Neuronal stem cell (in vitro differentiated cells): ENCODE measurements around the gene CRTC2.
"Not testable (repeated sequence)": the region's sequence is repeated elsewhere in the genome, so short reads cannot be mapped to it uniquely, and the experiment has no call there.

ENCODE experiments used
- DNase-seq: peaks from one replicate; pipeline ENCODE4 v3.0.0-alpha.2; 2013; ENCODE audit warnings: low spot score
- H2AFZ ChIP-seq: one replicate; pipeline ENCODE4 v1.6.1; 2013; ENCODE audit warnings: mild to moderate bottlenecking, low read length, inconsistent platforms
- H2AK5ac ChIP-seq: 2 replicates; pipeline ENCODE4 v1.6.1; 2013; ENCODE audit warnings: low read depth, mild to moderate bottlenecking, inconsistent platforms, low read length, moderate library complexity, mixed read lengths
- H2BK120ac ChIP-seq: 2 replicates; pipeline ENCODE4 v1.6.1; 2013; ENCODE audit warnings: low read depth, mild to moderate bottlenecking, inconsistent platforms, low read length, moderate library complexity, mixed read lengths
- H2BK12ac ChIP-seq: one replicate; pipeline ENCODE4 v1.6.1; 2013; ENCODE audit warnings: low read length, inconsistent platforms
- H2BK15ac ChIP-seq: 2 replicates; pipeline ENCODE4 v1.6.1; 2013; ENCODE audit warnings: mild to moderate bottlenecking, low read length, inconsistent platforms, mixed read lengths
- H2BK5ac ChIP-seq: one replicate; pipeline ENCODE4 v1.6.1; 2013; ENCODE audit warnings: inconsistent platforms, mild to moderate bottlenecking, low read length, moderate library complexity
- H3K14ac ChIP-seq: one replicate; pipeline ENCODE4 v1.6.1; 2013; ENCODE audit warnings: low read length, inconsistent platforms
- H3K18ac ChIP-seq: 2 replicates; pipeline ENCODE4 v1.6.1; 2013; ENCODE audit warnings: low read length, inconsistent platforms
- H3K23ac ChIP-seq: 2 replicates; pipeline ENCODE4 v1.6.1; 2013; ENCODE audit warnings: low read depth, mild to moderate bottlenecking, mixed read lengths, low read length, inconsistent platforms; ENCODE audit not compliant: poor library complexity
- H3K27ac ChIP-seq: replicated peaks from 3 replicates; pipeline ENCODE4 v1.5.1; 2013; ENCODE audit warnings: low read length, inconsistent platforms
- H3K27me3 ChIP-seq, 3 experiments: 2 replicates each; pipeline ENCODE4 v1.6.1; 2013; ENCODE audit warnings: low read length in 3 of 3, mild to moderate bottlenecking in 2 of 3, inconsistent platforms in 1 of 3, low read depth in 1 of 3, mixed read lengths in 1 of 3, moderate library complexity in 1 of 3; ENCODE audit not compliant: control insufficient read depth in 3 of 3, insufficient read depth in 3 of 3
- H3K36me3 ChIP-seq, 2 donors: replicated peaks in 1 of 2; 2 replicates each; pipeline ENCODE4 v1.6.1; 2013; ENCODE audit warnings: low read length in 2 of 2; ENCODE audit not compliant: control insufficient read depth in 2 of 2, insufficient read depth in 2 of 2
- H3K4ac ChIP-seq: 2 replicates; pipeline ENCODE4 v1.6.1; 2013; ENCODE audit warnings: inconsistent platforms, mild to moderate bottlenecking, low read length, moderate library complexity
- H3K4me1 ChIP-seq, 2 donors: 1 replicate in 1 of 2; 2 replicates in 1 of 2; pipeline ENCODE4 v1.6.1; 2013; ENCODE audit warnings: low read length in 2 of 2, low read depth in 1 of 2; ENCODE audit not compliant: control insufficient read depth in 2 of 2, insufficient read depth in 1 of 2
- H3K4me2 ChIP-seq: one replicate; pipeline ENCODE4 v1.6.1; 2013; ENCODE audit warnings: mild to moderate bottlenecking, low read length, inconsistent platforms; ENCODE audit not compliant: insufficient read depth, poor library complexity, severe bottlenecking
- H3K4me3 ChIP-seq, 2 donors: 2 replicates each; pipeline ENCODE4 v1.5.1; 2013; ENCODE audit warnings: low read length in 2 of 2, mild to moderate bottlenecking in 2 of 2, inconsistent platforms in 1 of 2, moderate library complexity in 1 of 2
- H3K79me1 ChIP-seq: one replicate; pipeline ENCODE4 v1.6.1; 2013; ENCODE audit warnings: low read depth, mild to moderate bottlenecking, inconsistent platforms, low read length, moderate library complexity
- H3K9ac ChIP-seq: one replicate; pipeline ENCODE4 v1.6.1; 2013; ENCODE audit warnings: mild to moderate bottlenecking, low read depth, low read length, inconsistent platforms; ENCODE audit not compliant: poor library complexity
- H3K9me3 ChIP-seq, 2 donors: replicated peaks in 1 of 2; 2 replicates each; pipeline versions ENCODE3 to v1.6.1; 2013; ENCODE audit warnings: low read length in 2 of 2, mild to moderate bottlenecking in 2 of 2, inconsistent platforms in 1 of 2, low read depth in 1 of 2, mixed read lengths in 1 of 2, moderate library complexity in 1 of 2; ENCODE audit not compliant: control insufficient read depth in 2 of 2, insufficient read depth in 1 of 2
- H4K8ac ChIP-seq: one replicate; pipeline ENCODE4 v1.6.1; 2013; ENCODE audit warnings: low read depth, mild to moderate bottlenecking, inconsistent platforms, low read length, moderate library complexity
- H4K91ac ChIP-seq: one replicate; pipeline ENCODE4 v1.6.1; 2013; ENCODE audit warnings: low read length, low read depth, mild to moderate bottlenecking, inconsistent platforms; ENCODE audit not compliant: poor library complexity
- WGBS, 2 donors: extraction: QIAGEN DNeasy Blood & Tissue Kit; methylation state at CpG; one replicate each; pipeline ENCODE4 v1.1.7; 2013; ENCODE audit warnings: missing lambda C conversion rate in 2 of 2, mixed read lengths in 1 of 2; ENCODE audit not compliant: insufficient read length in 2 of 2, insufficient replicate concordance in 1 of 2; ENCODE audit errors: extremely low coverage in 2 of 2; 5-methylcytosine and 5-hydroxymethylcytosine counted together

CRTC2 gene

GRCh38 chr1:153906396-153906795, 52.0 kb downstream of the CRTC2 start:
- Histone ChIP-seq H3K4me3 (no peak overlapping the region), H3K14ac (no peak overlapping the region), H3K23ac (no peak overlapping the region), H2AK5ac (no peak overlapping the region), H3K4ac (no peak overlapping the region), H3K18ac (no peak overlapping the region), H3K27me3 (no peaks in the 10 kb centered on the region), H4K8ac (no peak overlapping the region), H3K79me1 (peaks cover 8% of the 10 kb centered on the region), H3K27ac (no peak overlapping the region), H3K9me3 (peaks cover 0 to 9% of the 10 kb centered on the region in 2 donors), H3K4me2 (no peak overlapping the region), H2BK5ac (no peak overlapping the region), H2AFZ (no peak overlapping the region), H2BK12ac (no peak overlapping the region), H2BK15ac (no peak overlapping the region), H3K9ac (no peak overlapping the region), H2BK120ac (no peak overlapping the region), H3K36me3 (peaks cover 2 to 34% of the 10 kb centered on the region in 2 donors), H3K4me1 (no peaks in the 10 kb centered on the region), H4K91ac (no peak overlapping the region)
- no peak for DNase-seq
- WGBS, 2 donors = no CpG with 5 or more reads among the region's 1 CpG

DNA sequence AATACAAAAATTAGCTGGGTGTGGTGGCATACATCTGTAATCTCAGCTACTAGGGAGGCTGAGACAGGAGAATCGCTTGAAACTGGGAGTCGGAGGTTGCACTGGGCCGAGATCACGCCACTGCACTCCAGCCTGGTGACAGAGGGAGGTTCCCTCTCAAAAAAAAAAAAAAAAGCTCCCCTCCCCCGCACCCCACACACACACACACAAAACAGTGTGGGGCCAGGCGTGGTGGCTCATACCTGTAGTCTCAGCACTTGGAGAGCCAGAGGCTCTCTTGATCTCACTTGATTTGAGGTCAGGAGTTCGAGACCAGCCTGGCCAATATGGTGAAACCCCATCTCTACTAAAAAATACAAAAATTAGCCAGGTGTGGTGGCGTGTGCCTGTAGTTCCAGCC, 52.5 kb downstream of the CRTC2 start:
- not testable (repeated sequence) for H3K27me3 ChIP-seq, DNase-seq, H3K9ac ChIP-seq, H2AFZ ChIP-seq, H3K79me1 ChIP-seq, H3K4me1 ChIP-seq, H3K4ac ChIP-seq, H3K4me3 ChIP-seq, H2BK12ac ChIP-seq, H2BK120ac ChIP-seq, H2BK5ac ChIP-seq, H3K18ac ChIP-seq, H3K23ac ChIP-seq, H3K14ac ChIP-seq, H2AK5ac ChIP-seq, H2BK15ac ChIP-seq, H3K27ac ChIP-seq, H4K8ac ChIP-seq, H3K4me2 ChIP-seq, H4K91ac ChIP-seq
- H3K36me3 ChIP-seq = peaks cover 2 to 34% of the 10 kb centered on the region in 2 donors
- no CpG with 5 or more reads among the region's 8 CpGs for WGBS, 2 donors
- H3K9me3 ChIP-seq = peaks cover 0 to 12% of the 10 kb centered on the region in 2 donors

DNA sequence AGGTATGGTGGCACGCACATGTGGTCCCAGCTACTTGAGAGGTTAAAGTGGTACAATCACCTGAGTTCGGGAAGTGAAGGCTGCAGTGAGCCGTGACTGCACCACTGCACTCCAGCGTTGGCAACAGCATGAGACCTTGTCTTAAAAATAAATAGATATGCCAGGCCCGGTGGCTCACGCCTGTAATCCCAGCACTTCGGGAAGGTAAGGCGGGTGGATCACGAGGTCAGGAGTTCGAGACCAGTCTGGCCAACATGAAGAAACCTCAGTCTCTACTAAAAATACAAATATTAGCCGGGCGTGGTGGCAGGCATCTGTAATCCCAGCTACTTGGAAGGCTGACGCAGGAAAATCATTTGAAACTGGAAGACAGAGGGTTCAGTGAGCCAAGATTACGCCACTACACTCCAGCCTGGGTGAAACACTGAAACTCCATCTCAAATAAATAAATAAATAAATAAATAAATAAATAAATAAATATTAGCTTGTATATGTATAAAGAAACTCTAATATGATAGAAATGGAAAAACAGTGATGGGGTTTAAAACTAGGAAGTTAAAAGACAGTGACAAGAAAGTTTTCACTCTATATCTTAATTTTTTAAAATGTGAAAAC, 54.5 kb downstream of the CRTC2 start:
- H3K18ac ChIP-seq = no peak overlapping the region
- no peak overlapping the region for H3K23ac ChIP-seq
- WGBS, 2 donors = no CpG with 5 or more reads among the region's 14 CpGs
- H3K36me3 ChIP-seq = peaks cover 3 to 46% of the 10 kb centered on the region in 2 donors
- H3K27me3 ChIP-seq = no peaks in the 10 kb centered on the region
- no peak overlapping the region for H2BK120ac ChIP-seq
- H2AFZ ChIP-seq = no peak overlapping the region
- no peak overlapping the region for H3K9ac ChIP-seq
- no peak overlapping the region for H2BK15ac ChIP-seq
- no peaks in the 10 kb centered on the region for H3K4me1 ChIP-seq
- H3K14ac ChIP-seq = no peak overlapping the region
- no peak overlapping the region for H4K8ac ChIP-seq
- no peak overlapping the region for H2BK12ac ChIP-seq
- H2AK5ac ChIP-seq = no peak overlapping the region
- no peak overlapping the region for H3K27ac ChIP-seq
- no peak overlapping the region for H3K4me3 ChIP-seq
- peaks cover 0 to 12% of the 10 kb centered on the region in 2 donors for H3K9me3 ChIP-seq
- H3K4me2 ChIP-seq = no peak overlapping the region
- DNase-seq = no peak
- no peak overlapping the region for H2BK5ac ChIP-seq
- H4K91ac ChIP-seq = no peak overlapping the region
- H3K4ac ChIP-seq = no peak overlapping the region
- peaks cover 10% of the 10 kb centered on the region for H3K79me1 ChIP-seq

GRCh38 chr1:153899509-153899908, 58.9 kb downstream of the CRTC2 start:
- Histone ChIP-seq H3K9ac (no peak overlapping the region), H3K79me1 (peaks cover 7% of the 10 kb centered on the region), H3K27me3 (no peaks in the 10 kb centered on the region), H4K91ac (no peak overlapping the region), H4K8ac (no peak overlapping the region), H2BK15ac (no peak overlapping the region), H3K36me3 (peaks cover 3 to 53% of the 10 kb centered on the region in 2 donors), H3K4me3 (no peak overlapping the region), H3K27ac (no peak overlapping the region), H3K4me1 (no peaks in the 10 kb centered on the region), H2BK120ac (no peak overlapping the region), H2AK5ac (no peak overlapping the region), H3K9me3 (peaks cover 0 to 7% of the 10 kb centered on the region in 2 donors), H2AFZ (no peak overlapping the region), H3K18ac (no peak overlapping the region), H2BK5ac (no peak overlapping the region), H2BK12ac (no peak overlapping the region), H3K23ac (no peak overlapping the region), H3K4me2 (no peak overlapping the region), H3K4ac (no peak overlapping the region), H3K14ac (no peak overlapping the region)
- DNase-seq = no peak
- no CpG with 5 or more reads among the region's 6 CpGs for WGBS, 2 donors
